Kidney capillary endothelial cell (primary cell): ENCODE data around the gene DRC7.
"Not testable (repeated sequence)": the region's sequence is repeated elsewhere in the genome, so short reads cannot be mapped to it uniquely, and the experiment has no call there.

ENCODE experiments used
- DNase-seq: peaks from one replicate; pipeline ENCODE4 v3.0.0-alpha.2; 2018; ENCODE audit warnings: low spot score

Gene DRC7

DNA sequence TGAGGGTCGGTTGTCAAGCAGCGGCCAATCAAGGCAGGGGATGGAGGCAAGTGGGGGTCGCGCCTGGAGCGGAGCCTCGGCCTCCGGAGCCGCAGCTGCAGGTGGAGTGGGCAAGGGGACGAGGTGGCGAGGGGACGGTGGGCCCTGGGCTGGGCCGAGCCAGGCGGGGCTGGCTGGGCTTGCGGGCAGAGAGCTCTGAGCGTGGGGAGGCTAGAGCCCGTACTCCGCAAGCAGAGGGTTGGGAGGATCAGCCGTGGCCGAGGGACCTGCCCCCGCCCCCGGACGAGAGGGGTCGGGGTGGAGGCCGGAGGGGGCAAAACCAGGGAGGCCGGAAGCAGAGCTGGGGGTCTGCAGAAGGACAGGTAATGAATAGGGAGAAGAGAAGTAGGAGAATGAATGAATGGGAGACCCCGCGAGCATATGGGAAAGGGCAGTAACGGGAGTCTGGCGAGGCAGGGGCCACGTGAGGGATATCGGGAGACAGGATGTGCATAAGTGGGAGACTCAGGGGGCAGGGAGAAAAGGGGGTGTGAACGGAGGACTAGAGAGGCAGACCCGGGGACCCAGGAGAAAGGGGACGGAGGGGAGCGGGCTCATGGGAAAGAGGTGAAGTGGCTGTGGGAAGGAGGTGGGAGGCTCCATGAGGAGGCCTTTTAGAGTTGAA lies 41.3 kb downstream of the DRC7 start, which contains the start of gene KATNB1:
TSS of gene KATNB1 (plus strand) at position 16 of the 664 bp plus-strand sequence. CDS start 1,474 bp downstream, outside the sequence.
- peak; percentile 21 for DNase-seq

DNA sequence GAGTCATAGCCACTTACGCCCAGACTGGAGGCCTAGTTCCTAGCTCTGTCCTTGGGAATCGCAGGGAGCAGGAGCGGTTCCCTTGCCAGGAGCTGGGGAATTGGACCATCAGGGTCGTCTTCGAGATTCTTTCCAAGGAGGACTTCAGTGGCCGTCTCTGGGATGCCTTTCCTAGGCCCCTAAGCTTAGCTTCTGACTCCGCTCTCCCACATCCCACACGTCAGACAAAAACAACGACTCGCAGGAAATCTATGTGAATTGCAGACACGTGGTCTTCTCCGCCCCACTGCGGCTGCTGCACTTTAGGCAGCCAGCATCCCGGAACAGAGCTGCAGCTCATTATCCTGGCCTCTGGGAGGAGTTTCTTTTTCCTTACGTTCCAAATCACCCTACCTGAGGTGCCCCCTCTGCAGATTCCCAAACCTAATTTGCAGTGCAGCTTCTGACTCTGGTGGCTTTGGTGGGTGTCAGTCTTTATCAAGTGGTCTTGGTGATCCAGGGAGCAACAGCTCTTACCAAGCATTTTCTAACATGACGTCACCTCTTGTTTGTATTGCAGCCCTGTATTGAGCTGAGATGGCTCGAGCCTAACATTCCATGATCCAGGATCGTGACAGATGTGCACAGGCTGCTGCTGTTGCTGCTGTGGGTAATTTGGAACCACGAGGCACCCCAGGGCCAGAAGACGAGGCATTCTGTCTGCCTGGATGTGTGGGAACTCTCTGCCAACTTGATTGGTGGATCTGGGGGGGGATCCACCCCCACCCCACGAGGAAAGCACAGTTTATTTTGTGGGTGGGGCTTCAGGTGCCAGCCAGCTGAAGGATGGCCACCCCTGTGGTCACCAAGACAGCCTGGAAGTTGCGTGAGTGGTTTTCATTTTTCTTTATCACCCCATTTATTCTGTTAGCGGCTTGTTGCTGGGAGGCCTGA lies 42.1 kb downstream of the DRC7 start:
- DNase-seq: peak; percentile 82

DNA sequence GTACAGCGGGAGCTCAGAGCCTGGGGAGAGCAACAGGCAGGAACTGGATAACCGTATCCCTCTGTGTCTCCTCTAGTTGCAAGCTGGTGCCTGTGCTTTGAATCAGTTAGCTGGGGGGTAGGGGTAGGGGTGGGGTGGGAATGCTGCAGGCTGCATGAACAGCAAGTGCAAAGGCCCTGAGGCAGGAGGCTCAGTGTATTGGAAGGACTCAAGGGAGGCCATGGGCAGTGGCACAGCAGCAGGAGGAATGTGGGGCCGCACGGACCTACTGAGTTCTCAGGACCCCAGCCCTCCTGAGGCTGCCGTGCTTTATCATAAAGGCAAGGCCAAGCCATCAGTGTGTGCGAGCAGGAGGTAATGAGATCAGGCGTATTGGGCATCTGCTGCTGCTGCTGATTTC lies 44.2 kb downstream of the DRC7 start:
- DNase-seq: no peak

DNA sequence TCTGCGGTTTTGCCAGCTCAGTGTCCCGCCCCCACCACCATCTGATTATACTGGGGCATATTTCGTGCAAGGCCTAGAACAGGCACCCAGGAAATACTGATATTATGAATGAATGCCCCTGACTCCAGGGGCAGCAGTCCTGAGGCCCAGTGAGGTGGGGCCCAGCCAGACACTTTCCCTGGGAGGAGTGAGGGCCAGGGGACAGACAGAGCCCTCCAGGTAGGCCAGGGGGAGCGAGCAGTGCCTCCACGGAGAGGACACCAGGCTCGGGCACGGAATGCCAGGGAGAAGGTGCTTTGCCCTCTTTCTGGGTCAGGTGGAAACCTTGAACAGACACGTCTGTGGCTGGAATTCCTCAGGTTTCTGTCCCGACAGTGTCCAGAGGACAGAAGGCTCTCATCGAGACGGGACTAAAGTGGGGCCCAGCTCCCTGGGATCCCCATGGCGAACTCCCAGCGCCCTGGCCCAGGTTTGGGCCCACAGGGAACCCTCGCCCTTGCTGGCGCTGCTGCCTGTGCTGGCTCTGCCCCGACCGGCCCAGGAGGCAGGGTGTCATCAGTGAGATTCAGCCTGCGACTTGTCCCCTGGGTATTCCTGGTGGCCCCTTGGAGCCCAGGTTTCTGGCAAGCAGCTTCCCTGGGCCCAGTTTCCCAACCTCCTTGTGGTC lies 45.3 kb downstream of the DRC7 start:
- no peak for DNase-seq

DNA sequence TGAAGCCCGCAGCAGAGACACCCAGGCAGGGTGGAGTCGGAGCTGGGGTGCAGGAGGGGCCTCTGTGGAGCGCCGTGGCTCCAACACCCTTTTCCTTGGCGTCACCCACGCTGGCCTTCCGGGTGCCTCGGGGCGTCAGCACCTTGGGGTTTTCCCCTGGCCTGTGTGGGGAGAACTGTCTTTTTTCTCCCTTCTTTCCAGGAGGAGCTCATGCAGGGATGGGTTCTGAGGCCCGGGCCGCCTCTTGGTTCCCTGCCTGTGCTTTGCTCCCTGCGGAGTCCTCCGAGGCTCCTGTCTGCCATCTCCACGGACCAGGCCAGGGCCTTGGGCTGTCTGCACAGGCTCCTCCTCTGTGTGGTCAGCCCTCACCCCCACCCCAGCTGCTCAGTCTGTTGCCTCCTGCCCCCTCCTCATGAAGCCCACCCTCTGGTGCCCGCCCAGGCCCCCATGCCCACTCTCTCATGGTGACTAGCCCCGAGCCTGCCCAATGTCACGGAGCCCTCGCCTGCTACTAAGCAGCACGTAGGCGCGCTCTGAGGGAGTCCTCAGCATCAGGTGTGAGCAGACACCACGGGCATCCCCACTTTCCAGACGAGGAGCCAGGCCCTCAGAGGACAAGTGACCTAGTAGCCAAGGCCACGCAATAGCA lies 45.9 kb downstream of the DRC7 start:
- DNase-seq: no peak

DNA sequence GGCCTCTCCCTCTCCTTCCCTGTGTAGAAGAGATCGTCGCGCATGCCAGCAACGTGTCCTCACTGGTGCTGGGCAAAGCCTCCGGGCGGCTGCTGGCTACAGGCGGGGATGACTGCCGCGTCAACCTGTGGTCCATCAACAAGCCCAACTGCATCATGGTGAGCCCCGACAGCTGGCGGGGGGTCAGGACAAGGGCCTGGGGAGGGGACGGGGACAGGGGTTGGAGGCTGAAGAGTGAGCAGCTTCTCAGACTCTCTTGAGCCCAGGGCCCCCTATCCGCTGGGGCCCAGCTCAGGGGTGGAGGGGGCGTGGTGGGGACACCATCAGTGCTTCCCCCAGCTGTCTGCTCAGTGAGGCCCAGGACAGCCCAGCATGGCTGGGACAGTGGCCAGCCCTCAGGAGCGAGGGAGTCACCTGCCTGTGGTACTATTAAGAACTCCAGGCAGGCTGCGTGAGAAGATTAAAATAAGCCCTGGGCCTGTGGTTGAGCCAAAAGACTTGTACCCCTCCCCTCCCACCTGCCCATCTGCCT lies 47.1 kb downstream of the DRC7 start:
- no peak for DNase-seq

DNA sequence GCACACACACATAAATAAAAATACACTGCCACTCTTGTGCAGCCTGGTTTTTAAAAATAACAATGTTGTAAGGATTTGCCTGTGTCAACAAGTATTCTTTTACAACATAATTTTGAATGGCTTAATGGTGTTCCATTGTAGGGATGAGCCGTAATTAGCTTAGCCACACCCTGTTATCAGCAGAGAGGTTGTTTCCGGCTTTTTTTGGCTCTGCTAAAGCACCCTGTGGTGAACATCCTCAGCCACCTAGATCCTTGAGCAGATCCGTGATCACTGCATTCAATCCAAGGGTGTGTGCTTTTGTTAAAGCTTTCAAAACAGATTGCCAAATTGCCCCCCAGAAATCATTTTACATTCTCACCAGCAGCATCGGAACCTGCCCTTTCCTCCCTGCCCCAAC lies 47.9 kb downstream of the DRC7 start:
- no peak for DNase-seq

DNA sequence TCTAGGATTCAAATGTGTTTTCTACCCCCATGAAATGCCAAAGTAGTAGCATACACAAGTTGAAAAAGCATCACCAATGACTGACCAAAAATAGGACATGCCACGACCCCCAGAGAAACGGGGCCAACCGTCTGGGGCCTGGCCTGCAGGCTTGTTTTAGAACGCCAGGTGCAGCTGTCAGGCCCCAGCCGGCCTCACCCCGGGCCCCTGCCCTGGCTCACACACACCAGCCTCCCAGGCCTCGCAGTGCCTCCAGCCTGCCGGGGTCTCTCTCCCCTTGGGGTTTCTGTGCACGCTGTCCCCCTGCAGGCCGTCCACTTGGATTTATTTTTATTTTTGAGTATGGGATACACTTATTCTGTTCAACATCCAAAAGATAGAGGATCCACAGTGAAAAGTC lies 48.9 kb downstream of the DRC7 start:
- DNase-seq: no peak

DNA sequence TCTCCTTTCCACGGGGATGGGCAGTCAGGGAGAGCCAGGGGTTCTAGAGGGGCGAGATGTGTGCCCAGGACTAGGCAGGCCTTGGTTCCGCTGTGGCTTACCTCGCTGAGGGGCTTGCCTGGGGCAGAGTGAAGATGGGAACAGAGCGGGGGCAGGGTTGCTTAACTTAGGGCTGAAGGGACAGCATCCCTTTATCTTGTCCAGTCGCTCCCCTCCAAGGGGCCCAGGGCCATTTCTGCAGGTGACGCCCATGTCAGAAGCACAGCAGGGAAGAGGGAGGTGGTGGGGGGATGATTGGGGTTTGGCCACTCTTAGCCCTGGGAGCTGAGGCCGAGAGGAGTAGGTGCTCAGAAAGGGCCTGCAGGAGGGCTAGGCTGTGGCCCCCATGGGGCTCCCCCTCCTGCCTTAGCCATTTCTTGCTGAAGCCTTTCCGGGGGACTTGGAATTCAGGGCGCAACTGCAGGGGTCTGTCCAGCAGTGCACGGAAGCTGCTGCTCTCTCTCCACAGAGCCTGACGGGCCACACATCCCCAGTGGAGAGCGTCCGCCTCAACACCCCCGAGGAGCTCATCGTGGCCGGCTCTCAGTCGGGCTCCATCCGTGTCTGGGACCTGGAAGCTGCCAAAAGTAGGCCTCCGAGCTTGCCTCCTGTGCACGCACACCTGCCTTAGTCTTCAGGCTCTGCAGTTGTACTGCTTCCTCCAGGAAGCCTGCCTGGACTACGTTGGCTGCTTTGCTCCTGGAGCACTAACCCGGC lies 49.5 kb downstream of the DRC7 start:
- no peak for DNase-seq

DNA sequence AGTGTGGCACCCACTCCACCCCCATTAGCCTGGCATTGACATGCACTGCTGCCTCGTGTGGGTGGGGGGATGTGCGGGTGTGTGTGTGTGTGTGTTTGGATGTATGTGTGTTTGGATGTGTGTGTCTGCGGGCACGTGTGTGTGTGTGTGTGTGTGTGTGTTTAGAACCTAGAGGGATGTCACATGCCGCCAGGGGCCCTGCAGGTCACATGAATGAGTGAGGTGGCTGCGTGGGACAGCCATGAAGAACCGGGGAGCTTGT lies 50.0 kb downstream of the DRC7 start:
- no peak for DNase-seq

DNA sequence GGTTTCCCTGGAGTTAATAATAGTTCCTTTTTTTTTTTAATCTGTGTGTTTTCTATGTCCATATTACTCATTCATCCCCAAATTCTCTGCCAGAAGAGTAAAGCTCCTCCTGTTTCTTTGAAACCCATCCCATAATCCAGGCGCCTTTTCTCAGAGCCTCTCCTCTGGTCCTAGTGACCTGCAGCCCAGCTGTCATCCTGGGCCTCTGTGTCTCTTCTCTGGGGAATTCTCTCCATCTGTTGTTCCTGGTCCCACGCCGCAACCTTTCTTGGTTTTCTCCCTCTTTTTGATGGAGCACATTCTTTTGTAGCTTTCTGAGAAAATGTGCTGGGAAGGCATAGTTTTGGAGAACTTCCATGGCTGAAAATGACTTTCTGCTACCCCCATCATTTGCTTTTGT lies 51.2 kb downstream of the DRC7 start:
- DNase-seq: no peak

DNA sequence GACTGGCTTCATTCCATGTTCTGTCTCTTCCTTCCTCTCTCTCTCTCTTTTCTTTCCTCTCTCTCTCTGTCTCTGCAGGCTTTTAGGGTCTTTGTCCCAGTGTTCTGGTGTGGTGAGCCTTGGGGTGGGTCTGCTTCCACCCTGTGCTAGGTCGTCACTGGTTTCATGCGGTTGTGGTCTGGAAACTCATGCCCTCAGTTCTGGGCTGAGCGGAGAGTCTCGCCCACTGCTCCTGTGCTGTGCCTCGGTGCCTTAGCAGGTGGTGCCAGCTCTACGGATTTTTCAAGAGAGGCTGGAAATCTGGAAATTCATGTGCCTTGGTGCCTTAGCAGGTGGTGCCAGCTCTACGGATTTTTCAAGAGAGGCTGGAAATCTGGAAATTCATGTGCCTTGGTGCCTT lies 51.7 kb downstream of the DRC7 start:
- not testable (repeated sequence) for DNase-seq

DNA sequence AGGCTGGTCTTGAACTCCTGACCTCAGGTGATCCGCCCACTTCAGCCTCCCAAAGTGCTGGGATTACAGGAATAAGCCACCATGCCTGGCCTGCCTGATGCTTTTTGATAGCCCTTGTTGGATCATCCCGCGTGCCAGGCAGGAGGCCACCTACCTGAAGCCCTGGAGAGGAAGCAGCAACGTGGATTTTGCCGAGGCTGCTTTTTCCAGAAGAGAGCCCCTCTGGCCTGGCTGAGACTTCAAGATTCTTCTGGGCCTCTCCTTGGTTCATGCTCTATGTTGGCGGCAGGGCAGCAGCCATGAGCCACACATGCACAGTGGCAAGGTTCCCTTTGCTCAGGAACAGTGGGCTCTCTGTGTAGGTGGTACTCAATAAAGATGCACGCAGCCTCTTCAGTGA lies 52.5 kb downstream of the DRC7 start:
- no peak for DNase-seq

DNA sequence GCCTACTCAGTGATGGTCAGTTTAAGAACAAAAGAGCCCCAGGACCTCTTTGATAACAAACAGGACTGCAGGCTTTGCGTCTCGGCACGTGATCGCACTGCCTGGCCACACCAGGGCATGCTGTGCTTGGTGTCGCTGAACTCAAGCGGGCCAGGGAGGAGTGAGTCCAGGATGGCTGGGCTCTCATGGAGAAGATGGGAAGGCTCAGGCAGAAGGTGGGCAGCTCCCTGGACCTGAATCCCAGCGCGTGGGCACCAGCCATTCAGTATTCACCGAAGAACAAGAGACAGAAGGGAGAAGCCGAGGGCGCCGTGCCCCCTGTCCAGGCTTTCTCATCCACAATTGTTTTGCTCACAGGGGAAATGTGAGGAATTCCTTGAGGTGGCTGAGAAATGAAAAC lies 52.9 kb downstream of the DRC7 start:
- DNase-seq: no peak

DNA sequence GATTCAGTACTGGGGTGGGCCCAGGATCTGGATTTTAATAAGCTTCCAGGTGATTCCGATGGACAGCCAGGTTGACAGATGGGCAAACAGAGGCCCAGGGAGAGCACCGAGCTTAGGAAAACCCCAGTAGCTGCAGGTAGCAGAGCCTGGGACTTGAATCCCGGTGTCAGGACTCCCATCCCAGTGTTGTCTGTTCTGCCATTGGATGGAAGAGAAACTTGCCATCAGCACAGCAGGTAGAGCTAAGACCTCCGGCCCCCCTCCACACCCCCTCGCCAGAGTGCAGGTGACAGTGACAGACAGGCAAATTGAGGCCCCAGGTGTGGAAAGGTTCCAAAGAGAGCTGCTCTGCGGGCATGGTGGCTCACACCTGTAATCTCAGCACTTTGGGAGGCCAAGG lies 53.4 kb downstream of the DRC7 start:
- DNase-seq: no peak

DNA sequence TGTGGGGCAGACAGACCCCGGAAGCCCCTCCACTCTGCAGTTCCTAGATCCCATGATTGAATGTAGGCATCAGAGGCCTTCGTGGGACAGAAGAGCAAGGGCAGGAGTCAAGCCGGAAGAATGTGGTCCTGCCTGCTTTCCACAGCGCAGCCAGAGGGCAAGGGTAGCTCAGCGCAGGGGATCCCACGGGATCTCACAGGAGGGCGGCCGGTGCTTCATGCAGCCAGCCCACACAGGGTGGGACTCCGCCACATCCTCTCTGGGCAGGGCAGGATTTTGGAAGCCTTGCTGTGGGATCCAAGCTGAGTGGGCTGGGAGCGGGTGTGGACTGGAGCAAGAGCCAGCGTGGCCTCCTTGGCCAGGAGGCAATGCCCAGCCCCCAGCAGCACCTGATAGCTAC lies 54.0 kb downstream of the DRC7 start:
- DNase-seq: no peak

DNA sequence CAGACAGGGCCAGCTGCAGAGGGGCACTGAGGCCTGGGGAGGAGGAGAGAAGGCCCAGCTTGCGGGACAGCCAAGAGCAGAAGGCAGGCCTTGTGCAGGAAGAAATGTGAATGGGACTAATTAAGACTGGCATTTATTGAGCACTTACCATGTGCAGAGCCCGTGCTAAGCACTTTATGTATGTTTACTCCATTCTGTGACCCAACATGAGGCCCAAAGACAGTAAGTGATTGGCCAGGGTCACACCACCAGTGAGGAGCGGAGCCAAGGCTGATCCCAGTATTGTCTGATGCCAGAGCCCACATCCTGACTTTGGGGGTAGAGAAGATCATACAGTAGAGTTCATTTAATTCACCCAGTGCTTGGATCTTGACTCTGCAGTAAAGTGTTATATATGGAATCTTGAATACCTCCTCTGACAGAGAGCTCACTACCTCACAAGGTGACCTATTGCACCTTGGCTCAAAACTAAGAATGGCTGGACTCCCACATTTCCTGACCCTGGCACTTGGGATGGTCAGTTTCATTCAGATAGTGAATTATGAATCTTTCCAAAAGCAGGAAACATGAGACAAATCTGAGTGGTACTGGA lies 54.6 kb downstream of the DRC7 start:
- DNase-seq: no peak

DNA sequence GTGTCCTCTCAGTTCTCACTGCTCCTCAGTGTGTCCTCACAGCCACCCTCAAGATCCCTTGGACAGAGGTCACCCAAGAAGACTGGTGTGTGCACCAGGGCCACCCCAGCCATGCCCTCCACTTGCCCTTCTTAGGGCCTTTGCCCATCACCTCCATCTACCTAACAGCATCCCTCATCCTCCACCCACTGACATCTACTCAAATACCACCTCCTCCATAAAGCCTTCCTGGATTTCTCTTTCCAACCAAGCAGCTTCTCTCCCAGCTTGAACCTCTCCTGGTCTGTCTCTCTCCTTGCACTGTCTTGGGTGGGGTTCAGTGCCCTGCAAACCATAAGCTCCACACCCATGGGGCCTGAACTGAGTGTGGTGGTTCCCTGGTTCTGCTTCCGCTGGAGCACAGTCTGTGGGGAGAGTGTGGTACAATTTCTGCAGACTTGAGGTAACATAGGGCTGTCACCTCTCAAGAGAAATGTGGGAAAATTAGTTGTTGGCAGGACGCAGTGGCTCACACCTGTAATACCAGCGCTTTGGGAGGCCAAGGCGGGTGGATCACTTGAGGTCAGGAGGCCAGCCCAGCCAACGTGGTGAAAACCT lies 55.3 kb downstream of the DRC7 start:
- no peak for DNase-seq

DNA sequence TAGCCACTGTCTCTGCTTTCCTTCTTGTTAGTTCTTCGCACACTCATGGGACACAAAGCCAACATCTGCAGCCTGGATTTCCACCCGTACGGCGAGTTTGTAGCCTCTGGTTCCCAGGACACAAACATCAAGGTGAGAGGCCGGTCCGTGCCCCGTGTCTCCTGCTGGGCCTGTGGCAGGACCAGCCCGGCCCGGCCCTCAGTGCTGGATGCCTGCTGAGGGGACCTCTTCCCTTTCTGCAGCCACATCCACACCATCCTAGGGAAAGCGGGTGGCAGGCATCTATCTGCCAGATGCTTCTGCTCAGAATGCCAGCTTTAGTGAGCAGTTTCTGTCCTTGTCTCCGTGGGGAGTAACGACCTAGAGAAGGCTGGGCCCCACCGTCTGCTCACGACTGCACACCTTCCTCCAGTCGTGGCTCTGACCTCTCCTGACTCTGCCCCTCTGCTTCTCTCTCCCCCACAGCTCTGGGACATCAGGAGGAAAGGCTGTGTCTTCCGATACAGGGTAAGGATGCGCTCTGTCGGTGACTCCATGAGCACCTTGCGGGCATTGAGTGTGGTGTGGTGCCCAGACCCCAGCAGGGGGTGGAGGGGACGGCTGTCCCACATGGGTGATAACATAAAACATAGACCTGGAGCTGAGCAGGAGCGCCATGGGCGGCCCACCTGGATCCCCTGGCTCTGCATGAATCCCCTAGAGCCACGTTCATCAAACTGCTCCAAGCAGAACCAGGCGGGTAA lies 56.4 kb downstream of the DRC7 start:
- DNase-seq: no peak

DNA sequence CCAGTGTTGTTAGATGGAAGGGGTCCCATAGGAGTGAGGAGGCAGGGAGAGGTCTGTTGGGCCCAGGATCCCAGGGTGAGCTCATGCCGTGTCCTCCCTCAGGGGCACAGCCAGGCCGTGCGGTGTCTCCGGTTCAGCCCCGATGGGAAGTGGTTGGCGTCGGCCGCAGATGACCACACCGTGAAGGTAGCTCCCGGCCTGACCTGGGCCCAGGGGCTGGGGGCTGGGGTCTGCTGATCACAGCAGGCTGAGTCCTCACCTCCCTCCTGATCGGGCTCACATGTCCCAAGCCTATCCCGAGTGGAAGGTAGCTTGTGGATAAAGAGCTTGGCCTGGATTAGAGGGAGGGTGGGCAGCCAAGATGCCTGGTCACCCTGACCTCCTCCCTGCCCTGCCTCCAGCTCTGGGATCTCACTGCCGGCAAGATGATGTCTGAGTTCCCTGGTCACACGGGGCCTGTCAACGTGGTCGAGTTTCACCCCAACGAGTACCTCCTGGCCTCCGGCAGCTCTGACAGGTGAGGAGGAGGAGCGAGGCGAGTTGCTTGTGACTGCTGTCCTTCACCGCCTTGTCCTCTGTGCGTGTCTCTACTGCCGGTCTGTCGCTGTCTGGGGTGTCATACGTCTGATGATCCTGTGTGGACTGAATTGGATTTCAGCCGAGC lies 57.1 kb downstream of the DRC7 start:
- DNase-seq: no peak
